Stimulated activated naive CD8-positive, alpha-beta T cell treated with anti-CD3 and anti-CD28 coated beads, Interleukin-15, Interleukin-2, amounts not matched to agents 100 U/mL and 50 U/mL, for 24 hours (primary cell): ENCODE measurements around the gene ZNF565.
"Not testable (repeated sequence)": the region's sequence is repeated elsewhere in the genome, so short reads cannot be mapped to it uniquely, and the experiment has no call there.

Source experiments
- ATAC-seq: fragments of 150-1000 bp; cut with Tn5 transposase; one replicate; pipeline ENCODE4 v1.10.0; 2021
- DNase-seq: peaks from one replicate; pipeline ENCODE4 v3.0.0; 2021

Gene ZNF565

GRCh38 chr19:36210497-36210896 is 4.0 kb downstream of the ZNF565 start:
- DNase-seq, result no peak
- no peak for ATAC-seq

GRCh38 chr19:36209372-36209771 is 5.1 kb downstream of the ZNF565 start:
- no peak for DNase-seq
- no peak for ATAC-seq

GRCh38 chr19:36207605-36208252 is 6.7 kb downstream of the ZNF565 start:
- ATAC-seq (no peak), DNase-seq (no peak)

DNA sequence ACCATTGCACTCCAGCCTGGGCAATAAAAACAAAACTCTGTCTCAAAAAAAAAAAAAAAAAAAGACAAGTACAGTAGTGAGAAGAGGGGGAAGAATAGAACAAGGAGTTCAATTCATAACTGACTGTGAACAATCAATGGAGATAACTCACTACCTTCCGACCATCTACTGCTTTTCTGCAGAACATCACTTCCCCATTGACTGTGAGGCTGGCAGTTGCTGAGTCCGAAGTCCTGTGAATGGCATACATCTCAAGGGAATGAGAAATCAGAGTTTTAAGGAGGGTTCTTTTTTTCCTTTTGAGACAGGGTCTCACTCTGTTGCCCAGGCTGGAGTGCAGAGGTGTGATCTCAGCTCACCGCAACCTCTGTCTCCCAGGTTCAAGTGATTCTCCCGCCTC is 11.2 kb downstream of the ZNF565 start:
- ATAC-seq, result no peak
- DNase-seq, result no peak

DNA sequence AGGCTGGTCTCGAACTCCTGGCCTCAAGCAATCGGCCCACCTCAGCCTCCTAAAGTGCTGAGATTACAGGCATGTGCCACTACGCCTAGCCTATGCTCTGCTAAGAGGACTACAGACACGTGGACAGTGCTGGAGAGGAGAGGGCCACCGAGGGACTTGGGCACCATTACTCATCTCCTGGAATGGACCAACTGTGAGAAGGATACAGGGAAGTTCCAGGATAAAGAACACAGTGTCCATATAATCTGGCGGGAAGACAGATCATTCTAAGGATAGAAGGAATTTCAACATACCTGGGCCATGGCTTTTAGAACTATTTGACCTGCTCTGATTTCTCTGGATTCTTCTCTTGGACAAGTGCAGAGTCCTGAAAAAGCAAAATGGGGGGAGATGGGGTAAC is 12.8 kb downstream of the ZNF565 start:
- DNase-seq (no peak), ATAC-seq (no peak)

GRCh38 chr19:36198119-36198518 is 16.3 kb downstream of the ZNF565 start:
- DNase-seq (no peak), ATAC-seq (no peak)

- ATAC-seq, result no peak
- DNase-seq, result no peak
These were observed 18.2 kb downstream of the ZNF565 start for GRCh38 chr19:36196249-36196648.

DNA sequence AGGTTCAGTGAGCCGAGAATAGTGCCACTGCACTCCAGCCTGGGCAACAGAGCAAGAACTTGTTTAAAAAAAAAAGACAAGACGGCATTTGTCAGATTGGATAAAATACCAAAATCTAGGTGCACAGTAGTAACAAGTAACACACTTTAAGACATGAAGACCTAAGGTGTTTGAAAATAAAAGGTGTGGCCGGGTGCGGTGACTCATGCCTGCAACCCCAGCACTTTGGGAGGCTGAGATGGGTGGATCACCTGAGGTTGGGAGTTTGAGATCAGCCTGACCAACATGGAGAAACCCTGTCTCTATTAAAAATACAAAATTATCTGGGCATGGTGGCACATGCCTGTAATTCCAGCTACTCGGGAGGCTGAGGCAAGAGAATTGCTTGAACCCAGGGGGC is 27.7 kb downstream of the ZNF565 start:
- not testable (repeated sequence) for ATAC-seq

DNA sequence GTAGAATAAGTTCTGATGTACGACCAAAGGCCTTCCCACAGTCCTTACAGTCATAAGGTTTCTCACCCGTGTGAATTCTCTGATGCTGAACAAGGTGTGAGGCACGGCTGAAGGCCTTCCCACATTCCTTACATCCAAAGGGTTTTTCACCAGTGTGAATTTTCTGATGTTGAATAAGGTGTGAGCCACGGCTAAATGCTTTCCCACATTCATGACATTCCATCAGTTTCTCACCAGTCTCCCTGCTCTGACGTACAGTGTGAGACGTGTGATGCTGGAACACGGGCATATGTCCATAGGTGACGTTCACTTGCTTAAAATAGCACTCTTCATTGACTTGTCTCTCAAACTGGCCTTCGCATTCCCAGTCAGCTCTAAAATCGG is 31.2 kb downstream of the ZNF565 start:
- no peak for ATAC-seq
- DNase-seq, result no peak

More for the DNA sequence above, 27.7 kb downstream of the ZNF565 start:
- DNase-seq, result not testable (repeated sequence)

GRCh38 chr19:36182612-36183244 is 31.7 kb downstream of the ZNF565 start:
- ATAC-seq (no peak), DNase-seq (no peak)

DNA sequence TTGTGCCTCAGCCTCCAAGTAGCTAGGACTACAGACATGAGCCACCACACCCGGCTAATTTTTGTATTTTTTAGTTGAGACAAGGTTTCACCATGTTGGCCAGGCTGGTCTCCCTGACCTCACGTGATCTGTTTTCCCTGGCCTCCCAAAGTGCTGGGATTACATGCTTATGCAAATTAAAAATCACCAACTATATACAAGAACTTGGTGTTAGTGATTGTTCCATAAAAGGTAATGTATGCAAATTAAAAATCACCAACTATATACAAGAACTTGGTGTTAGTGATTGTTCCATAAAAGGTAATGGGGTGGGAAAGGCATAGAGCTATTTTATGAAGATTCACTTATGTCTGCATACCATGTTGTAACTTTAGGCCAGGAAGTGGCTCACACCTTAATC is 35.4 kb downstream of the ZNF565 start:
- DNase-seq, result not testable (repeated sequence)

DNA sequence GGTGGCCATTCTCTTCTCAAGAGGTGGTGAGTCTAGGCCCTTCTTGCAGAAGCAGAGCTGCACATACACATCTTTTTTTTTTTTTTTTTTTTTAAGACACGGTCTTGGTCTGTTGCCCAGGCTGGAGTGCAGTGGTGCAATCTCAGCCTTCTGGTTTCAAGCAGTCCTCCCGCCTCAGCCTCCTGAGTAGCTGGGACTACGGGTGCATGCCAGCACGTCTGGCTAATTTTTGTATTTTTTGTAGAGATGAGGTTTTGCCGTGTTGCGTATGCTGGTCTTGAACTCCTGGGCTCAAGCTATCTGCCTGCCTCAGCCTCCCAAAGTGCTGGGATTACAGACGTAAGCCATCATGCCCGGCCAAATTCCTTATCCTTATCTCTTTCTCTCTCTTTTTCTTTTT is 40.6 kb downstream of the ZNF565 start:
- ATAC-seq, result not testable (repeated sequence)

More for the DNA sequence above, 35.4 kb downstream of the ZNF565 start:
- ATAC-seq, result not testable (repeated sequence)

GRCh38 chr19:36172852-36173251 is 41.6 kb downstream of the ZNF565 start:
- ATAC-seq, result no peak

More for the DNA sequence above, 40.6 kb downstream of the ZNF565 start:
- not testable (repeated sequence) for DNase-seq

GRCh38 chr19:36169084-36169760 is 45.2 kb downstream of the ZNF565 start:
- ATAC-seq, result no peak
- DNase-seq, result no peak

More at GRCh38 chr19:36172852-36173251, 41.6 kb downstream of the ZNF565 start:
- no peak for DNase-seq

- no peak for ATAC-seq
- no peak for DNase-seq
These were observed 50.7 kb downstream of the ZNF565 start for GRCh38 chr19:36163813-36164212.

- DNase-seq (no peak), ATAC-seq (no peak)
These were observed 53.5 kb downstream of the ZNF565 start for GRCh38 chr19:36160821-36161596.

GRCh38 chr19:36153126-36153525 is 61.3 kb downstream of the ZNF565 start:
- ATAC-seq (no peak), DNase-seq (no peak)

DNA sequence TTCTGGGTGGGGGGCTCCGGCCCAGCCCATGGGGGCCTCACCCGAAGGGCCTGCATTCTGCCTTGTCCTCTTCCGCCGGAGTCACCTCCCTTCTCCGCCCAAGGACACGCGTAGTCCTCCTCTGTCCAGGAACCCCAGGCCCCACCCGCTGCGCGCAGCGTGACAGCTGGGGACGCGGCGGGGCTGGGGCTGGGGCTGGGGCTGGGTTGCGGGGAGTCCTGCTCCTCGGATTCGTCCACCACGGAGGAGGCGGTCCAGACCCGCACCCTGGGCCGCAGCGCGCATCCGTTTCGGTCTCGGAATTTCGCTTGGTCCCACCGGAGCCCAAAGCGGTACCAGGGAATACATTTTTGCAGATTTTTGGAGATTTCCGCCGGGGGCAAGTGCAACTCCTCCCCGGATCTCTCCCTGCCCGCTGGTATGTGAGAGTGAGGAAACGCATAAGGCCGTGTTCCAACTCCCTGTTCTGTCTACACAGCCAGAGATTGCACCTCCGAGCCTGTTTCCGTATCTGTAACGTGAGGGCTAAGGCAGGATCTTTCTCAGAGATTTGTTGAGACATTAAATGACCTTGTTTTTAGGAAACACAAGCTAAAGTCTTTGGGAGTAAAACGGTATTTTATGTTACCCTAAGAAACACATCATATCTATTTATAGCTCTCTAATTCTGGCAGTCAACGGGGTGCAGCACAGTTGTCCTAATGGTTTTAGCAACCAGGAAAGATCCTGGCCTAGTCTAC is 61.9 kb downstream of the ZNF565 start, which contains the start of gene COX7A1:
Gene COX7A1 (minus strand): TSS at position 96 of the 740 bp plus-strand sequence. CDS start 40 bp downstream, at position 56.
- ATAC-seq (no peak), DNase-seq (no peak)

GRCh38 chr19:36152019-36152351 is 62.5 kb downstream of the ZNF565 start:
- no peak for DNase-seq
- no peak for ATAC-seq

DNA sequence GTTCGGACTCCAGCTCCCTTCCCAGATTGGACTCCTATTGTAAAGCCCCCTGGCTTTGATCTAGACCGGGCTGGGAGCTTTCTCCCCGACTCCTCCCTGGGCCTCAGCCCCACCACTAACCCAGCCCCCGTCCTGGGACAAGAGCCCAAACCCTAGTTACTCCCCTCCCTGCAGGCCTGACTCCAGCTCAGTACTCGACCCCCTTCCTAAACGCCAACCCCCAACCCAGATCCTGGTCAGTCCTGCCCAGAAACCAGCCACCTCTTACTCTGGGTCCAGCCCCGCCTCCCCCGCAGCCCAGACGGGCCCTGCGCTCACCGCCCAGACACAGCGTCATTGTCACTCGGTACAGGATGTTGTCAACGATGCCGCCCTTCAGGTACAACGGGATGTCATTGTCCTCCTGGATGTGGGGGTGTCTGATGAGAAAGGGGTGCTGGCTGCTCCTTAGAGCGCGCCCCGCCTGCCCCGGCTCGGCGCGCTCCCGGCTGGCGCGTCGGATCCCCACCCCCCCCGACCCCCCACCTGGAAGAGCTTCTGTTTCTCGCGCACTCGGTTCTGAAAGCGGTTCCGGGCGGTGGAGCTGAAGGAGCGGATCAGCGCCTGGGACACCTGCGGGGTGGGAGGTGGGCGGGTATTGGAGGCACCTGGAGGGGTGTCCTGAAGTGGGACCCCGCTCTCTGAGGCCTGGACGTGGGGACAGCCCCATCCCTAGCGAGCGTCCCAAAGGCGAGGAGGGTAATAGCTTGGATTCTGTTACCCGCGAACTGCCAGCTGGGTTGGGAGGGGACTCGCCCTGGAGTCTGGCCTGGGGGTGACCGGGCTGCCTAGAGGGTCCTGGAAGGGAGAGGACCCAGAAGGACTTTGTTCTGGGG is 63.1 kb downstream of the ZNF565 start:
- ATAC-seq, result no peak
- no peak for DNase-seq

- no peak for ATAC-seq
These were observed 63.9 kb downstream of the ZNF565 start for GRCh38 chr19:36150586-36150985.

More at GRCh38 chr19:36150586-36150985, 63.9 kb downstream of the ZNF565 start:
- no peak for DNase-seq
